Measurements from ENCODE around the gene TBXAS1. TPM values are rescaled to one million over a fixed set of nuclear protein-coding genes. Genes with fewer than 3 reads are reported as not detected.

The TBXAS1 gene
- polyA plus RNA-seq, 4 donors: 22.9 to 28.9 (median 25.4) TPM

- no peak for DNase-seq (ENCODE audit: low read depth in 4 of 4, low spot score in 3 of 4)
These were observed 112.8 kb downstream of the TBXAS1 start for GRCh38 chr7:139941866-139942265.

GRCh38 chr7:139942636-139943035 is 113.6 kb downstream of the TBXAS1 start:
- no peak for DNase-seq (ENCODE audit: low read depth in 4 of 4, low spot score in 3 of 4)

- DNase-seq (ENCODE audit: low read depth in 4 of 4, low spot score in 3 of 4): no peak
These were observed 114.3 kb downstream of the TBXAS1 start for GRCh38 chr7:139943401-139943800.

- no peak for DNase-seq (ENCODE audit: low read depth in 4 of 4, low spot score in 3 of 4)
These were observed 115.2 kb downstream of the TBXAS1 start for GRCh38 chr7:139944248-139944647.

GRCh38 chr7:139946533-139946932 is 117.5 kb downstream of the TBXAS1 start:
- no peak for DNase-seq (ENCODE audit: low read depth in 4 of 4, low spot score in 3 of 4)

GRCh38 chr7:139947021-139947420 is 118.0 kb downstream of the TBXAS1 start:
- DNase-seq (ENCODE audit: low read depth in 4 of 4, low spot score in 3 of 4): no peak

- no peak for DNase-seq (ENCODE audit: low read depth in 4 of 4, low spot score in 3 of 4)
These were observed 119.1 kb downstream of the TBXAS1 start for GRCh38 chr7:139948167-139948566.

- DNase-seq (ENCODE audit: low read depth in 4 of 4, low spot score in 3 of 4): no peak
These were observed 119.7 kb downstream of the TBXAS1 start for GRCh38 chr7:139948587-139949335.

- DNase-seq (ENCODE audit: low read depth in 4 of 4, low spot score in 3 of 4): no peak
These were observed 120.6 kb downstream of the TBXAS1 start for GRCh38 chr7:139949629-139950028.

- no peak for DNase-seq (ENCODE audit: low read depth in 4 of 4, low spot score in 3 of 4)
These were observed 121.9 kb downstream of the TBXAS1 start for GRCh38 chr7:139950881-139951525.

GRCh38 chr7:139953229-139953628 is 124.2 kb downstream of the TBXAS1 start:
- no peak for DNase-seq (ENCODE audit: low read depth in 4 of 4, low spot score in 3 of 4)

GRCh38 chr7:139955109-139955820 is 126.2 kb downstream of the TBXAS1 start:
- DNase-seq (ENCODE audit: low read depth in 4 of 4, low spot score in 3 of 4): no peak

GRCh38 chr7:139958599-139959284 is 129.7 kb downstream of the TBXAS1 start:
- no peak for DNase-seq (ENCODE audit: low read depth in 4 of 4, low spot score in 3 of 4)

GRCh38 chr7:139959285-139959628 is 130.2 kb downstream of the TBXAS1 start:
- DNase-seq (ENCODE audit: low read depth in 4 of 4, low spot score in 3 of 4): no peak

GRCh38 chr7:139959718-139960117 is 130.7 kb downstream of the TBXAS1 start:
- no peak for DNase-seq (ENCODE audit: low read depth in 4 of 4, low spot score in 3 of 4)

GRCh38 chr7:139960157-139960556 is 131.1 kb downstream of the TBXAS1 start:
- DNase-seq (ENCODE audit: low read depth in 4 of 4, low spot score in 3 of 4): no peak

- DNase-seq (ENCODE audit: low read depth in 4 of 4, low spot score in 3 of 4): no peak
These were observed 137.0 kb downstream of the TBXAS1 start for GRCh38 chr7:139965942-139966628.

GRCh38 chr7:139966949-139967348 is 137.9 kb downstream of the TBXAS1 start:
- DNase-seq (ENCODE audit: low read depth in 4 of 4, low spot score in 3 of 4): no peak

GRCh38 chr7:139968931-139969330 is 139.9 kb downstream of the TBXAS1 start:
- DNase-seq (ENCODE audit: low read depth in 4 of 4, low spot score in 3 of 4): no peak

GRCh38 chr7:139972029-139972428 is 143.0 kb downstream of the TBXAS1 start:
- no peak for DNase-seq (ENCODE audit: low read depth in 4 of 4, low spot score in 3 of 4)
